Esophagus (tissue), 2 donors: ENCODE results near the gene NSD1. TPM values are rescaled to one million over a fixed set of nuclear protein-coding genes. Genes with fewer than 3 reads are reported as not detected.

ENCODE experiments used
- H3K27ac ChIP-seq, 2 donors: one replicate each; pipeline ENCODE4 v1.5.1; 2013; ENCODE audit warnings: low read depth in 2 of 2, mild to moderate bottlenecking in 2 of 2, inconsistent platforms in 1 of 2, low read length in 1 of 2, moderate library complexity in 1 of 2
- H3K27me3 ChIP-seq, 2 donors: one replicate each; pipeline ENCODE4 v1.6.1; 2013; ENCODE audit warnings: low read length in 2 of 2, control low read depth in 1 of 2, mild to moderate bottlenecking in 1 of 2; ENCODE audit not compliant: insufficient read depth in 2 of 2, control insufficient read depth in 1 of 2
- H3K36me3 ChIP-seq, 2 donors: one replicate each; pipeline ENCODE4 v1.6.1; 2013; ENCODE audit warnings: low read length in 1 of 2; ENCODE audit not compliant: control insufficient read depth in 2 of 2, insufficient read depth in 2 of 2
- H3K4me1 ChIP-seq, 2 donors: one replicate each; pipeline ENCODE4 v1.6.1; 2013; ENCODE audit warnings: low read length in 1 of 2; ENCODE audit not compliant: control insufficient read depth in 2 of 2, insufficient read depth in 2 of 2
- H3K4me3 ChIP-seq, 2 donors: one replicate each; pipeline ENCODE4 v1.5.1; 2013; ENCODE audit warnings: low read length in 2 of 2, mild to moderate bottlenecking in 2 of 2, low read depth in 1 of 2, moderate library complexity in 1 of 2
- H3K9me3 ChIP-seq, 2 donors: one replicate each; pipeline ENCODE4 v1.6.1; 2013; ENCODE audit warnings: mild to moderate bottlenecking in 2 of 2, low read depth in 1 of 2, low read length in 1 of 2, moderate library complexity in 1 of 2; ENCODE audit not compliant: control insufficient read depth in 2 of 2, insufficient read depth in 1 of 2
- WGBS, 2 donors: extraction: QIAGEN DNeasy Blood & Tissue Kit; methylation state at CpG; one replicate each; pipeline ENCODE4 v1.1.7; 2013; 5-methylcytosine and 5-hydroxymethylcytosine counted together
- polyA plus RNA-seq, 2 donors: library from polyadenylated mRNA; stranded (reverse); fragments of 200-250 nt; gene quantifications; one replicate each; pipeline ENCODE4 v1.2.3, GENCODE V29; 2013
- donor health status: healthy with polysubstance abuse.
- donor health status: Bipolar disorder and iron deficiency.

NSD1 gene
- polyA plus RNA-seq, 2 donors: 7.4 to 8.7 TPM

GRCh38 chr5:177090813-177091212 lies 42.8 kb upstream of the NSD1 start:
- Histone ChIP-seq H3K9me3 (no peaks in the 10 kb centered on the region), H3K27ac (no peak overlapping the region), H3K27me3 (no peaks in the 10 kb centered on the region), H3K4me3 (no peak overlapping the region), H3K36me3 (no peaks in the 10 kb centered on the region), H3K4me1 (peaks cover 4 to 11% of the 10 kb centered on the region in 2 donors)
- WGBS, 2 donors: 93 to 95% methylated on average over 13 of the region's 13 CpGs

- Histone ChIP-seq H3K4me1 (peaks cover 4 to 11% of the 10 kb centered on the region in 2 donors), H3K4me3 (no peak overlapping the region), H3K27ac (no peak overlapping the region), H3K36me3 (no peaks in the 10 kb centered on the region), H3K9me3 (no peaks in the 10 kb centered on the region), H3K27me3 (no peaks in the 10 kb centered on the region)
- 86 to 91% methylated on average over 3 of the region's 3 CpGs for WGBS, 2 donors
These were observed 42.3 kb upstream of the NSD1 start for GRCh38 chr5:177091232-177091631.

GRCh38 chr5:177092178-177093081 lies 41.1 kb upstream of the NSD1 start:
- no peaks in the 10 kb centered on the region for H3K9me3 ChIP-seq
- H3K4me3 ChIP-seq: no peak overlapping the region
- H3K27me3 ChIP-seq: no peaks in the 10 kb centered on the region
- peaks cover 0 to 5% of the 10 kb centered on the region in 2 donors for H3K4me1 ChIP-seq
- WGBS, 2 donors: 90 to 91% methylated on average over 30 to 32 of the region's 32 CpGs
- no peak overlapping the region for H3K27ac ChIP-seq
- no peaks in the 10 kb centered on the region for H3K36me3 ChIP-seq

- Histone ChIP-seq H3K9me3 (no peaks in the 10 kb centered on the region), H3K4me3 (no peak overlapping the region), H3K27ac (no peak overlapping the region), H3K27me3 (no peaks in the 10 kb centered on the region), H3K4me1 (peaks cover 0 to 5% of the 10 kb centered on the region in 2 donors), H3K36me3 (no peaks in the 10 kb centered on the region)
- 95% methylated on average over 33 to 40 of the region's 40 CpGs for WGBS, 2 donors
These were observed 40.4 kb upstream of the NSD1 start for GRCh38 chr5:177093082-177093712.

- WGBS, 2 donors: 90 to 96% methylated on average over 6 of the region's 6 CpGs
- no peaks in the 10 kb centered on the region for H3K9me3 ChIP-seq
- no peak overlapping the region for H3K4me3 ChIP-seq
- H3K4me1 ChIP-seq: peaks cover 0 to 5% of the 10 kb centered on the region in 2 donors
- no peaks in the 10 kb centered on the region for H3K36me3 ChIP-seq
- no peak overlapping the region for H3K27ac ChIP-seq
- no peaks in the 10 kb centered on the region for H3K27me3 ChIP-seq
These were observed 39.8 kb upstream of the NSD1 start for GRCh38 chr5:177093803-177094202.

GRCh38 chr5:177094224-177095087 lies 39.1 kb upstream of the NSD1 start:
- H3K9me3 ChIP-seq: no peaks in the 10 kb centered on the region
- no peak overlapping the region for H3K27ac ChIP-seq
- no peaks in the 10 kb centered on the region for H3K36me3 ChIP-seq
- H3K4me3 ChIP-seq: no peak overlapping the region
- 61 to 65% methylated on average over 12 of the region's 12 CpGs for WGBS, 2 donors
- H3K27me3 ChIP-seq: no peaks in the 10 kb centered on the region
- H3K4me1 ChIP-seq: peaks cover 0 to 5% of the 10 kb centered on the region in 2 donors

- Histone ChIP-seq H3K36me3 (no peaks in the 10 kb centered on the region), H3K27ac (no peak overlapping the region), H3K27me3 (no peaks in the 10 kb centered on the region), H3K4me3 (no peak overlapping the region), H3K4me1 (peaks cover 0 to 2% of the 10 kb centered on the region in 2 donors), H3K9me3 (no peaks in the 10 kb centered on the region)
- 78 to 80% methylated on average over 28 of the region's 28 CpGs for WGBS, 2 donors
These were observed 38.4 kb upstream of the NSD1 start for GRCh38 chr5:177095088-177095669.

- Histone ChIP-seq H3K27ac (no peak overlapping the region), H3K4me3 (no peak overlapping the region), H3K27me3 (no peaks in the 10 kb centered on the region), H3K36me3 (no peaks in the 10 kb centered on the region), H3K9me3 (no peaks in the 10 kb centered on the region), H3K4me1 (peaks cover 2 to 4% of the 10 kb centered on the region in 2 donors)
- 84 to 85% methylated on average over 29 of the region's 29 CpGs for WGBS, 2 donors
These were observed 37.2 kb upstream of the NSD1 start for GRCh38 chr5:177096162-177097015.
